Fibroblast of villous mesenchyme (primary cell): ENCODE results near the gene SLC25A10. TPM values are rescaled to one million over a fixed set of nuclear protein-coding genes. Genes with fewer than 3 reads are reported as not detected.

Experiments used
- DNase-seq: peaks from one replicate; pipeline ENCODE4 v3.0.0-alpha.2; 2010; ENCODE audit warnings: low read depth
- H3K4me3 ChIP-seq: 2 replicates; pipeline ENCODE4 v1.5.1; 2011; ENCODE audit warnings: low read depth, mild to moderate bottlenecking, low read length
- CTCF ChIP-seq: IDR thresholded peaks from 2 replicates; pipeline ENCODE4 v1.5.1; 2012; ENCODE audit warnings: low read depth, mild to moderate bottlenecking, low read length; ENCODE audit not compliant: insufficient read depth
- total RNA-seq: library from RNA; depleted of rRNA; stranded (reverse); fragments of >200 nt; gene quantifications from 2 replicates; pipeline ENCODE4 v1.2.3, GENCODE V29; 2012

Gene SLC25A10
- total RNA-seq, 1 donor = 13.8 TPM

- no peak for DNase-seq
- TF ChIP-seq CTCF = no peak
- H3K4me3 ChIP-seq = no peak overlapping the region
Measured at GRCh38 chr17:81717049-81717765, 5.1 kb downstream of the SLC25A10 start.

GRCh38 chr17:81717766-81718089, 5.6 kb downstream of the SLC25A10 start:
- no peak overlapping the region for H3K4me3 ChIP-seq
- DNase-seq = no peak
- TF ChIP-seq CTCF = no peak

GRCh38 chr17:81719410-81720266, 7.6 kb downstream of the SLC25A10 start:
- no peak for TF ChIP-seq CTCF
- H3K4me3 ChIP-seq = no peak overlapping the region
- no peak for DNase-seq

GRCh38 chr17:81720267-81721071, 8.4 kb downstream of the SLC25A10 start:
- DNase-seq = no peak
- no peak overlapping the region for H3K4me3 ChIP-seq
- TF ChIP-seq CTCF = no peak

GRCh38 chr17:81722184-81723120, 10.4 kb downstream of the SLC25A10 start:
- no peak for TF ChIP-seq CTCF
- no peak overlapping the region for H3K4me3 ChIP-seq
- DNase-seq = no peak
